ENCODE results near the gene TSPAN31.
A peak's percentile ranks its signal among the peaks of the same experiment; 100 is the strongest.

TSPAN31 gene

GRCh38 chr12:57782608-57783465, 38.0 kb downstream of the TSPAN31 start, which contains the start of gene TSFM:
TSFM (plus strand) TSS chr12:57782787; CDS start chr12:57782802, 15 bp downstream.
- Histone ChIP-seq H3K36me3 (ENCODE audit: insufficient read depth, low read length) (peaks cover 31% of the 10 kb centered on the region), H3K9me3 (ENCODE audit: low read depth, low read length) (no peaks in the 10 kb centered on the region), H3K4me3 (peak within 1 kb of the TSS; percentile 87), H3K9ac (ENCODE audit: insufficient read length) (peak within 1 kb of the TSS; percentile 91), H3K27ac (no peak within 1 kb of the TSS)
- TF ChIP-seq POLR2AphosphoS5 (IDR thresholded peaks at IDR 0.05; ENCODE audit: borderline replicate concordance, low read depth, low read length) (peak; percentile 96), FOXP2 (optimal IDR thresholded peaks at IDR 0.05; ENCODE audit: control extremely low read depth, extremely low read length, insufficient read depth) (peak; percentile 96), EZH2 (IDR thresholded peaks at IDR 0.05) (no peak)
- DNase-seq (ENCODE audit: low read depth, low spot score) = peak; percentile 81

- Histone ChIP-seq H3K36me3 (ENCODE audit: insufficient read depth, low read length) (peaks cover 37% of the 10 kb centered on the region), H3K9me3 (ENCODE audit: low read depth, low read length) (no peaks in the 10 kb centered on the region), H3K9ac (ENCODE audit: insufficient read length) (peak overlapping the region; percentile 91), H3K4me3 (peak overlapping the region; percentile 87), H3K27ac (no peak overlapping the region)
- no peak for TF ChIP-seq EZH2 (IDR thresholded peaks at IDR 0.05)
- no peak for TF ChIP-seq FOXP2 (optimal IDR thresholded peaks at IDR 0.05; ENCODE audit: control extremely low read depth, extremely low read length, insufficient read depth)
- no peak for DNase-seq (ENCODE audit: low read depth, low spot score)
Observed at GRCh38 chr12:57783466-57783801, 38.6 kb downstream of the TSPAN31 start.

- Histone ChIP-seq H3K27ac (no peak overlapping the region), H3K9ac (ENCODE audit: insufficient read length) (no peak overlapping the region), H3K9me3 (ENCODE audit: low read depth, low read length) (no peaks in the 10 kb centered on the region), H3K36me3 (ENCODE audit: insufficient read depth, low read length) (peaks cover 40% of the 10 kb centered on the region), H3K4me3 (peak overlapping the region; percentile 34)
- DNase-seq (ENCODE audit: low read depth, low spot score) = no peak
- TF ChIP-seq FOXP2 (optimal IDR thresholded peaks at IDR 0.05; ENCODE audit: control extremely low read depth, extremely low read length, insufficient read depth) = no peak
- no peak for TF ChIP-seq POLR2AphosphoS5 (IDR thresholded peaks at IDR 0.05; ENCODE audit: borderline replicate concordance, low read depth, low read length)
- TF ChIP-seq EZH2 (IDR thresholded peaks at IDR 0.05) = no peak
Observed at GRCh38 chr12:57783861-57784260, 39.0 kb downstream of the TSPAN31 start.

- Histone ChIP-seq H3K27ac (no peak overlapping the region), H3K4me3 (no peak overlapping the region), H3K9ac (ENCODE audit: insufficient read length) (no peak overlapping the region), H3K36me3 (ENCODE audit: insufficient read depth, low read length) (peaks cover 74% of the 10 kb centered on the region), H3K9me3 (ENCODE audit: low read depth, low read length) (no peaks in the 10 kb centered on the region)
- TF ChIP-seq POLR2AphosphoS5 (IDR thresholded peaks at IDR 0.05; ENCODE audit: borderline replicate concordance, low read depth, low read length) (no peak), FOXP2 (optimal IDR thresholded peaks at IDR 0.05; ENCODE audit: control extremely low read depth, extremely low read length, insufficient read depth) (no peak), EZH2 (IDR thresholded peaks at IDR 0.05) (no peak)
- DNase-seq (ENCODE audit: low read depth, low spot score) = no peak
Observed at GRCh38 chr12:57793920-57794319, 49.1 kb downstream of the TSPAN31 start.

- H3K27ac ChIP-seq = no peak overlapping the region
- H3K9me3 ChIP-seq (ENCODE audit: low read depth, low read length) = no peaks in the 10 kb centered on the region
- DNase-seq (ENCODE audit: low read depth, low spot score) = no peak
Observed at GRCh38 chr12:57795354-57795753, 50.5 kb downstream of the TSPAN31 start.

GRCh38 chr12:57796996-57797395, 52.2 kb downstream of the TSPAN31 start:
- Histone ChIP-seq H3K9me3 (ENCODE audit: low read depth, low read length) (no peaks in the 10 kb centered on the region), H3K4me3 (no peak overlapping the region), H3K36me3 (ENCODE audit: insufficient read depth, low read length) (peaks cover 62% of the 10 kb centered on the region), H3K9ac (ENCODE audit: insufficient read length) (no peak overlapping the region), H3K27ac (no peak overlapping the region)
- TF ChIP-seq POLR2AphosphoS5 (IDR thresholded peaks at IDR 0.05; ENCODE audit: borderline replicate concordance, low read depth, low read length) = no peak
- TF ChIP-seq FOXP2 (optimal IDR thresholded peaks at IDR 0.05; ENCODE audit: control extremely low read depth, extremely low read length, insufficient read depth) = no peak
- no peak for DNase-seq (ENCODE audit: low read depth, low spot score)

More at GRCh38 chr12:57795354-57795753, 50.5 kb downstream of the TSPAN31 start:
- H3K36me3 ChIP-seq (ENCODE audit: insufficient read depth, low read length) = peaks cover 71% of the 10 kb centered on the region
- no peak overlapping the region for H3K9ac ChIP-seq (ENCODE audit: insufficient read length)
- TF ChIP-seq FOXP2 (optimal IDR thresholded peaks at IDR 0.05; ENCODE audit: control extremely low read depth, extremely low read length, insufficient read depth) (no peak), POLR2AphosphoS5 (IDR thresholded peaks at IDR 0.05; ENCODE audit: borderline replicate concordance, low read depth, low read length) (no peak), EZH2 (IDR thresholded peaks at IDR 0.05) (no peak)
- H3K4me3 ChIP-seq = no peak overlapping the region

- TF ChIP-seq POLR2AphosphoS5 (IDR thresholded peaks at IDR 0.05; ENCODE audit: borderline replicate concordance, low read depth, low read length) (no peak), FOXP2 (optimal IDR thresholded peaks at IDR 0.05; ENCODE audit: control extremely low read depth, extremely low read length, insufficient read depth) (no peak), EZH2 (IDR thresholded peaks at IDR 0.05) (no peak)
- Histone ChIP-seq H3K9me3 (ENCODE audit: low read depth, low read length) (no peaks in the 10 kb centered on the region), H3K9ac (ENCODE audit: insufficient read length) (no peak overlapping the region), H3K27ac (no peak overlapping the region), H3K4me3 (no peak overlapping the region), H3K36me3 (ENCODE audit: insufficient read depth, low read length) (peaks cover 57% of the 10 kb centered on the region)
- DNase-seq (ENCODE audit: low read depth, low spot score) = no peak
Observed at GRCh38 chr12:57797933-57798332, 53.1 kb downstream of the TSPAN31 start.
